Measurements from ENCODE around the gene EPB41L4A.
"Not testable (repeated sequence)": the region's sequence is repeated elsewhere in the genome, so short reads cannot be mapped to it uniquely, and the experiment has no call there.

Gene EPB41L4A

DNA sequence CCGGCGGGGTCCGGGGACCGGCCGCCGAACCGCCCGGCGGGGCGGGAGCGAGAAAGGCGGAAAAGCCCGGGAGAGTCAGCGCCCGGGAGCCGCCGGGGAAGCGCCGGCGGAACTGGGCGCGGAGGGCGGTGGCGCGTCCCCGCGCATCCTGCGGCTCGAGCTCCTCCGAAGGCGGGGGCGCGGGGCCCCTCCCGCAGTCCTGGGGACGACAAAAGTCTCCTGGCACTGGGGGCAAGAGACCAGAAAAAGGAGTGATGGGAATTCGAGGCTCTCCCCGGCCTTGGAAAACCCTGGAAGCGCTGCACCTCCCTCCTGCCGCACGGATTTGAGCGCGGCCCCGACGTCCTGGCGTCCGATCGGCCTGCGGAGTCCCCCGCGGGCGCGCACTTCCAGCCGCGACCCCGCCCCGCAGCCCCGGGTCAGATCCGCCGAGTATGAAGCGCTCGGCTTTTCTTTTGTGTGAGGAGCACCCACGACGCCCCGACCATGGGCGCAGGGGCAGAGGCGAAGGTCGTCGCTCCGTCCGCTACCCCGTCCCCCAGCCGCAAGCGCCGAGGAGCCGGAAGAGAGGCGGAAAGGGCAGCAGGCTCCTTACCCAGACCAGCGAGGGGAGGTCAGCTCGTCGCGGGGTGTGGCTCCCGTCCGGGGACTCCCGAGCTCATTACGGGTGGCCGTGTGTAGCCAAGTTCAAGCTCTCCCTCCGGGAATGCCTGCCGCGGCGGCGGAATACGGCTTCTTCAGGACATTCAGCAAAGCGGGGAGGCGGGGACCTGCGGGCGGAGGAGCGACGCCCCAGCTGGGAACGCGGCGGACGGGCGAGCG is at the start of gene EPB41L4A:
Gene EPB41L4A, minus strand, starts transcription at position 114 of the 822 bp plus-strand sequence. CDS start 238 bp downstream, outside the sequence.
- DNase-seq = no peak

GRCh38 chr5:112467485-112467884 is 48.4 kb upstream of the EPB41L4A start:
- no peak for DNase-seq

DNA sequence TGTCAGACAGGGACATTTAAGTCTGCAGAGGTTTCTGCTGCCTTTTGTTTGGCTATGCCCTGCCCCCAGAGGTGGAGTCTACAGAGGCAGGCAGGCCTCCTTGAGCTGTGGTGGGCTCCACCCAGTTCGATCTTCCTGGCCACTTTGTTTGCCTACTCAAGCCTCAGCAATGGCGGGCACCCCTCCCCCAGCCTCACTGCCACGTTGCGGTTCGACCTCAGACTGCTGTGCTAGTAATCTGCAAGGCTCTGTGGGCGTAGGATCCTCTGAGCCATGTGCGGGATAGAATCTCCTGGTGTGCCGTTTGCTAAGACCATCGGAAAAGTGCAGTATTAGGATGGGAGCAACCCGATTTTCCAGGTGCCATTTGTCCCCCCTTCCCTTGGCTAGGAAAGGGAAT is 47.2 kb upstream of the EPB41L4A start:
- not testable (repeated sequence) for DNase-seq

GRCh38 chr5:112447187-112447760 is 28.2 kb upstream of the EPB41L4A start:
- DNase-seq = not testable (repeated sequence)

DNA sequence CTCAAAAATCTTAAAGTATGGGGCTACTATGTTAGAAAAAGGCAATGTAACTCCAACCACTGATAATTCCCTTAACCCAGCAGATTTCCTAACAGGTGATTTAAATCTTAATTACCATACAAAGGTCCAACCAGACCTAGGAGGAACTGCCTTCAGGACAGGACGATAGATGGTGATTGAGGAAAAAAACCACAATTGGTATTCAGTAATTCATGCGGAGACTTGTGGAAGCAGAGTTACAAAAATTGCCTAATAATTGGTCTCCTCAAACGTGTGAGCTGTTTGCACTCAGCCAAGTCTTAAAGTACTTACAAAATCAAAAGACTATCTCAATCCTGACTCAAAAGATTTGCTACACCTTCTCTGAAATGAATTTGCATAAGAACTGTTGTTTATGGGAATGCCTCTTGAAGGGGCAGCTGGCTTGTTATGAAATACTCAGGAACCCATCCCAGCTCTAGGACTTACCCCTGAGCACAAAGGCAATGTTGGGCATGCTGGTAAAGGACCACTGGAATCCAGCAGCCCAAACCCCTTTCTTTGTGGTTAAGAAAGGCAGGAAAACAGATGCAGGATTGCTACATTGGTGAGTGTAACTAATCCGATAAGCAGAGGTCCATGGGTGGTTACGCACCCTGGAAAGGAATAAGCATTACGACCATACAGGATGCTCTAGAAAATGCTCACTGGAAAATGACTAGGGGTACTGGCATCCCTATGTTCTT is 26.7 kb upstream of the EPB41L4A start:
- DNase-seq = no peak

- not testable (repeated sequence) for DNase-seq
These were observed 24.9 kb upstream of the EPB41L4A start for GRCh38 chr5:112443932-112444331.

DNA sequence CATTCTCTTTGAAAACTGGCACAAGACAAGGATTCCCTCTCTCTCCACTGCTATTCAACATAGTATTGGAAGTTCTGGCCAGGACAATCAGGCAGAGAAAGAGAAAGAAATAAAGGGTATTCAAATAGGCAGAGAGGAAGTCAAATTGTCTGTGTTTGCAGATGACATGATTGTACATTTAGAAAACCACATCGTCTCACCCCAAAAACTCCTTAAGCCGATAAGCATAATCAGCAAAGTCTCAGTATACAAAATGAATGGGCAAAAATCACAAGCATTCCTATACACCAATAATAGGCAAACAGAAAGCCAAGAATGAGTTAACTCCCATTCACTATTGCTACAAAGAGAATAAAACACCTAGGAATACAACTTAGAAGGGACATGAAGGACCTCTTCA is 21.0 kb upstream of the EPB41L4A start:
- no peak for DNase-seq

DNA sequence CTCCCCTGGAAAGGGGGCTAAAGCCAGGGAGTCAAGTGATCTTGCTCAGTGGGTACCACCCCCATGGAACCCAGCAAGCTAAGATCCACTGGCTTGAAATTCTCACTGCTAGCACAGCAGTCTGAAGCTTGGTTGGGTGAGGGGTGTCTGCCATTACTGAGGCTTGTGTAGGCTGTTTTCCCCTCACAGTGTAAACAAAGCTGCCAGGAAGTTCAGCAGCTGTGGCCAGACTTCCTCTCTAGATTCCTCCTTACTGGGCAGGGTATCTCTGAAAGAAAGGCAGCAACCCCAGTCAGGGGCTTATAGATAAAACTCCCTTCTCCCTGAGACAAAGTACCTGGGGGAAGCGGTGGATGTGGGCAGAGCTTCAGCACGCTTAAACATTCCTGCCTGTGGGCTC is 17.1 kb upstream of the EPB41L4A start:
- no peak for DNase-seq

DNA sequence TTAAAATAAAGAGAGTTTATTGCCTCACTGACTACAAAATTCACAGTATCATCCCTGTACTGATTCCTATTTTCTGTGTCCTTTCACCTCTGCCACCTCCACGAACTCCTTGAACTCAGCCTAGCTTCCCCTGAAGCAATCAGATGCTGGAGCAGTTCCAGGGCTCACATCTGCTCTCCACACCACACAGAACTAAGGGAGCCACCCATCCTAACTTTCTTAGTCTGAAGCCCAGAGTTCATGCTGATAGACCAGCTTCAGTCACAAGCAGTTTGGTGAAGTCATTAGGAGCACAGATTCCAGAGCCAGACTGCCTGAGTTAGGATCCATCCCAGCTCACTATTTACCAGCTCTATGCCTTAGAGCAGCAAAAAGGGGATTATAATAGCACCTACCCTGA is 15.6 kb upstream of the EPB41L4A start:
- no peak for DNase-seq

DNA sequence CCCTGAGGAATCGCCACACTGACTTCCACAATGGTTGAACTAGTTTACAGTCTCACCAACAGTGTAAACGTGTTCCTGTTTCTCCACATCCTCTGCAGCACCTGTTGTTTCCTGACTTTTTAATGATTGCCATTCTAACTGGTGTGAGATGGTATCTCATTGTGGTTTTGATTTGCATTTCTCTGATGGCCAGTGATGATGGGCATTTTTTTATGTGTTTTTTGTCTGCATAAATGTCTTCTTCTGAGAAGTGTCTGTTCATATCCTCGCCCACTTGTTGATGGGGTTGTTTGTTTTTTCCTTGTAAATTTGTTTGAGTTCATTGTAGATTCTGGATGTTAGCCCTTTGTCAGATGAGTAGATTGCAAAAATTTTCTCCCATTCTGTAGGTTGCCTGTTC is 7.1 kb upstream of the EPB41L4A start:
- DNase-seq = not testable (repeated sequence)

GRCh38 chr5:112419986-112420864 is 1.1 kb upstream of the EPB41L4A start:
- no peak for DNase-seq

DNA sequence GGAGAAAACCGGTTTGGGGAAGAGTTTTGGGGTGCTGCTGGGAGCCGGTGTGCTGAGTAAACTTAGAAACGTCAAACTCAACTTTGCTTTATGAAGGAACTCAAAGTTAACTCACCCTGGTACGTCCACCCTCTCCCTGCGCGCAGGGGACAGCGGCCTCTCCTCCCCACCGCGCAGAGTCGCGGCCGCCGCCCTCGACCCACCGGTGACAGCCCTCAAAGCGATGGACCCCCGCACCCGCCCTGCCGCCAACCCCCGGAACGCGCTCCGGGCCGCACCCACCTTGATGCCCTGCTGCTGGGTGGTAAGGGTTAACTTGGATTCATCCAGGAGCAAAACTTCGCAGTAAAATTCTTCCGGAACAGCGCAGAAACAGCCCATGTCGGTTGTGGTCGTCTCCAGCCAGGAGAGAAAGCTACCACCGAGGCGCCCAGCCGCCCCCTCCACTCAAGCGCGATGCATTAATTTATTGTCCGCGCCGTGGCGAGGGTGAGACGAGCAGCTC is 366 bp downstream of the EPB41L4A start:
- DNase-seq = no peak

DNA sequence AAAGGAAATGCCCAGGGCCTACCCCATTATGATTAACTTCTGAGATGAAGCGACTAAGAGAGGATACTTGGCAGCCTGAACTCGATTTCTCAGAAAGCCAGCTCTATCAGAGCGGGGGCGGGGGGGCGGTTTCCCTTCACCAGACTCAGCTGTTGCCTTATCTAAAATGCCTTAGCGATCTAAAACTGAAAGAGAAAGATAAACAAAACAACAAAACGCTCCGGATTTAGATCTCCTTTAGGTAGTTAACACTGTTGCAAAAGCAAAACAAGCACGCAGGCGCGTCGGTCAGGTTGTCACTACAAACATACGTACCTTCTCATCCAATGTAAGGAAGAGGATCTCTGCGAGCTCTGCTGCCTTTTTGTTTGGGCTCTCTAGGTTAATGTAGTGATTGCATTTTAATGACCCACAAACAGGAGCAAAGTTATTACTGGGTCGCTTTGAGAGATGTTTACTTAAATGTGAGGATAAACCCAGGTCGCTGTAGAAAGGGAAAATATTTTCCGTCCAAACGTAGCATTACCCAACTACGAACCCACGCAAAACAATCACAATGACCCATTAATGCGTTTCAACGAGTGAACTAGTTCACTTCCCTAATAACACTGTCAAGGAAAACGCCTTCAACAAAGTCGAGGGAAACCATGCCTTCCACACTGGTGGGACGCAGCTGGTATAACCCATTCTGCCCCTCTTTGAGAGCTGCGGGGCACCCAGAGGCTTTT is 982 bp downstream of the EPB41L4A start:
- DNase-seq = no peak

- DNase-seq = no peak
These were observed 3.5 kb downstream of the EPB41L4A start for GRCh38 chr5:112415552-112415951.

DNA sequence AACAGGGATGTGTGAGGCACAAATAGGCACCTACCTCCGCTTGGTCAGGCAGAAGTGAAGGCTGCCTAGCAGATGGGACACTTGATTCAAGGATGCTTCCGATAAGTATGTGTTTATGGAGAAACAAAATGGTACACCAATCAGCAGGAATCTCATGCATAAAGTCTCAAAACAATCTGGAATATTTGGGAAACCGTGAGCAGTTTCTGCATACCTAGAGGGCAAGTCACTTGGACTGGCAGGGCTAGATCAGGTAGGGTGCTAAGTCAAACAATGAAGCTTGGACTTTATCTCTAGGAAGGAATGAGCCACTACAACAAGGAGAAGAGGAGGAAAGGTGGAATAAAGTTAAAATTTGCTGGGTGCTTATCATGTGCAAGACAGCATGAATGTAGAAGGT is 5.5 kb downstream of the EPB41L4A start:
- no peak for DNase-seq

GRCh38 chr5:112412346-112412745 is 6.7 kb downstream of the EPB41L4A start:
- no peak for DNase-seq

DNA sequence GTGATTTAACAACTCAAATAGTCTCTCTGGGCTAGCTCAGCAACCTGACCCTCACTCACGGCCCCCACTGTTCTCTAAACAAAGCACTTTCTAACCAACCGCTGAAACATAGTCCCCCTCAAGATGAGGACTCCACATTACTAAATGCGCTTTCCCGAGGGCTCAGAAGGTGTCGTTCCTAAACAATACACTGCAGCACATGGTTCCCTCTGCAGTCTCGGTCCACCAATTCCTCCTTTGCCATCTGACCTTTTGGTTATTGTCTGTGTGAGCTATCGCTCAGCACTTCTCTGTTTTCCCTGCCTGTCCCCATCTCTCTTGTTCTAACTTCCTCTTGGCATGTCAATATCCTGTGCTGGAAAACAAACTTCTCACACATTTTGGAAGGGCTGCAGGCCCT is 7.2 kb downstream of the EPB41L4A start:
- no peak for DNase-seq

GRCh38 chr5:112407666-112408065 is 11.4 kb downstream of the EPB41L4A start:
- no peak for DNase-seq

GRCh38 chr5:112407240-112407639 is 11.8 kb downstream of the EPB41L4A start:
- no peak for DNase-seq

DNA sequence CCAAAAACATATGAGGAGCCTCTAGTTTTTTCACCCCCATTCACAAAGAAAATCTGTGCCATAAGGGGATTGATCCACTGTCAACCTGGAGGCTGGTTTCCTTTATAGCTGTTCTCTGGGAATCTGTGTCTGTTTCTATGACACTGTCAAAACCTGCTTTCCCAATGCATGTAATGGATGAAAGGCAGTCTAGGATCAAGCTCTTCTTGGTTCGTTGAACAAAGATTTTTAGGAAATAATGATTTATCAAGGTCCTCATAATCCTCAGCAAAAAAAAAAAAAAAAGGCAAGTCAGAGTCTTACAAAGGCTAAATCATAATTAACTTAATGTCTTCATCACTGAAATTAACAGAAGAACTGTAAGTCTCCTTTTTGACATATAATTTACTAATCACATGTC is 16.0 kb downstream of the EPB41L4A start:
- DNase-seq = no peak

- DNase-seq = no peak
These were observed 17.2 kb downstream of the EPB41L4A start for GRCh38 chr5:112401924-112402323.

DNA sequence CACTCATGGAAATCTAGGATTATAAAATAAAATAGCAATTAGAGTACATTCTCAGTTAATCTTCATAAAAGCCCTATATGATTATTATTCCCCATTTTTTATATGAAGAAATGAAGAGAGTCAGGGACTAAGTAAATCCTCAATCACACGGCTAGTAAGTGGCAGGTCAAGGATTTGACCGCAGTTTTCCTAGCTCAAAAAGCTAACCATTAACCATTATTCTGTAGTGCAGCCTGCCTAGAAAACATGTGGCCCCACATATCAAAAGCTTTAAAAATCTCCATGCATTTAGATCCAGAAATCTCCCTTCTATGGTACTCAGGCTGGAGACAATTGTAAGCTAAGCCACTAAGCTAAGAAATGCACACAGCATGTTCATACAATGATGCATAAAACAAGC is 21.4 kb downstream of the EPB41L4A start:
- DNase-seq = no peak

Data from NK-92 treated with Interleukin-12 subunit alpha and Interleukin-12 subunit beta, amount 100 ng/mL, for 24 hours (cell line).